GM12891 (cell line): ENCODE measurements around the gene GPATCH1.

ENCODE experiments used
- POLR2A ChIP-seq: IDR thresholded peaks from 2 replicates; pipeline ENCODE4 v1.6.1; 2011; ENCODE audit warnings: low read depth, low read length, control low read depth
- TAF1 ChIP-seq: IDR thresholded peaks from 2 replicates; pipeline ENCODE4 v1.6.1; 2011; ENCODE audit warnings: low read depth, low read length, control low read depth

- TF ChIP-seq POLR2A (no peak), TAF1 (no peak)
Observed at GRCh38 chr19:33089010-33089409, 8.0 kb downstream of the GPATCH1 start.
